ENCODE results near the gene RHOG.
"Not testable (repeated sequence)": the region's sequence is repeated elsewhere in the genome, so short reads cannot be mapped to it uniquely, and the experiment has no call there.

Gene RHOG

GRCh38 chr11:3840870-3841425 lies at the start of gene RHOG:
Gene RHOG (minus strand): TSS chr11:3840959. CDS start chr11:3828138, 12,821 bp downstream.
- peak in 1 of 3 donors; percentile 31 for DNase-seq (ENCODE audit: low read depth in 3 of 3, low spot score in 1 of 3)

GRCh38 chr11:3890014-3890413 lies 49.3 kb upstream of the RHOG start:
- no peak for DNase-seq (ENCODE audit: low read depth in 3 of 3, low spot score in 1 of 3)

- DNase-seq (ENCODE audit: low read depth in 3 of 3, low spot score in 1 of 3), result no peak
Observed at GRCh38 chr11:3888876-3889275, 48.1 kb upstream of the RHOG start.

- DNase-seq (ENCODE audit: low read depth in 3 of 3, low spot score in 1 of 3), result no peak
Observed at GRCh38 chr11:3886985-3887384, 46.2 kb upstream of the RHOG start.

GRCh38 chr11:3885855-3886254 lies 45.1 kb upstream of the RHOG start:
- no peak for DNase-seq (ENCODE audit: low read depth in 3 of 3, low spot score in 1 of 3)

GRCh38 chr11:3882655-3883054 lies 41.9 kb upstream of the RHOG start:
- DNase-seq (ENCODE audit: low read depth in 3 of 3, low spot score in 1 of 3), result no peak

- DNase-seq (ENCODE audit: low read depth in 3 of 3, low spot score in 1 of 3), result no peak
Observed at GRCh38 chr11:3880724-3881123, 40.0 kb upstream of the RHOG start.

GRCh38 chr11:3879967-3880542 lies 39.3 kb upstream of the RHOG start:
- no peak for DNase-seq (ENCODE audit: low read depth in 3 of 3, low spot score in 1 of 3)

- DNase-seq (ENCODE audit: low read depth in 3 of 3, low spot score in 1 of 3), result no peak
Observed at GRCh38 chr11:3879216-3879966, 38.6 kb upstream of the RHOG start.

- DNase-seq (ENCODE audit: low read depth in 3 of 3, low spot score in 1 of 3), result no peak
Observed at GRCh38 chr11:3878258-3878584, 37.5 kb upstream of the RHOG start.

- DNase-seq (ENCODE audit: low read depth in 3 of 3, low spot score in 1 of 3), result no peak
Observed at GRCh38 chr11:3877364-3878257, 36.9 kb upstream of the RHOG start.

GRCh38 chr11:3876613-3877012 lies 35.9 kb upstream of the RHOG start:
- DNase-seq (ENCODE audit: low read depth in 3 of 3, low spot score in 1 of 3), result no peak

GRCh38 chr11:3873712-3874349 lies 33.1 kb upstream of the RHOG start:
- no peak for DNase-seq (ENCODE audit: low read depth in 3 of 3, low spot score in 1 of 3)

GRCh38 chr11:3867209-3868091 lies 26.7 kb upstream of the RHOG start:
- no peak for DNase-seq (ENCODE audit: low read depth in 3 of 3, low spot score in 1 of 3)

- no peak for DNase-seq (ENCODE audit: low read depth in 3 of 3, low spot score in 1 of 3)
Observed at GRCh38 chr11:3866836-3867208, 26.1 kb upstream of the RHOG start.

GRCh38 chr11:3866206-3866605 lies 25.4 kb upstream of the RHOG start:
- DNase-seq (ENCODE audit: low read depth in 3 of 3, low spot score in 1 of 3), result no peak

- no peak for DNase-seq (ENCODE audit: low read depth in 3 of 3, low spot score in 1 of 3)
Observed at GRCh38 chr11:3865388-3866193, 24.8 kb upstream of the RHOG start.

- no peak for DNase-seq (ENCODE audit: low read depth in 3 of 3, low spot score in 1 of 3)
Observed at GRCh38 chr11:3861683-3862082, 20.9 kb upstream of the RHOG start.

GRCh38 chr11:3860898-3861393 lies 20.2 kb upstream of the RHOG start:
- not testable (repeated sequence) for DNase-seq (ENCODE audit: low read depth in 3 of 3, low spot score in 1 of 3)
